Esophagus squamous epithelium (tissue), 5 donors: ENCODE results near the gene PRXL2C. TPM values are rescaled to one million over a fixed set of nuclear protein-coding genes. Genes with fewer than 3 reads are reported as not detected.

Experiments used
- DNase-seq: peaks from one replicate; lab custom pipeline; 2025; lab: John Stamatoyannopoulos, UW
- H3K27ac ChIP-seq, 4 donors: fragments of 200-600 bp; sonication (generic); one replicate each; pipeline ENCODE4 v1.5.1; 2016 to 2019; ENCODE audit warnings: mild to moderate bottlenecking in 1 of 4
- H3K27me3 ChIP-seq, 4 donors: fragments of 200-600 bp; sonication (generic); 1 replicate in 3 of 4; 2 replicates in 1 of 4; pipeline versions ENCODE4 v1.5.1 to v1.6.0; 2017 to 2021; ENCODE audit warnings: antibody characterized with exemption in 1 of 4
- H3K36me3 ChIP-seq, 3 donors: fragments of 200-600 bp; sonication (generic); one replicate each; pipeline ENCODE4 v1.5.1; 2016 to 2019
- H3K4me1 ChIP-seq, 3 donors: fragments of 200-600 bp; sonication (generic); one replicate each; pipeline ENCODE4 v1.5.1; 2017 to 2019
- H3K4me3 ChIP-seq, 4 donors: fragments of 200-600 bp; sonication (generic); 1 replicate in 3 of 4; 2 replicates in 1 of 4; pipeline ENCODE4 v1.5.1; 2016 to 2019; ENCODE audit warnings: mild to moderate bottlenecking in 2 of 4, moderate library complexity in 1 of 4
- H3K9me3 ChIP-seq, 3 donors: fragments of 200-600 bp; sonication (generic); one replicate each; pipeline ENCODE4 v1.5.1; 2016 to 2019
- POLR2A ChIP-seq, 4 donors: fragments of 450-650 bp; IDR thresholded peaks; one replicate each; pipeline ENCODE4 v1.6.1; 2017; ENCODE audit warnings: antibody characterized with exemption in 4 of 4, mild to moderate bottlenecking in 4 of 4, moderate library complexity in 3 of 4
- WGBS, 2 donors: methylation state at CpG; one replicate each; pipeline ENCODE4 v1.1.5; 2018; 5-methylcytosine and 5-hydroxymethylcytosine counted together
- intact Hi-C: fragments of 100-400 bp; cut with DNase I; formaldehyde crosslinking; loops from one replicate; pipeline ENCODE4 v1.15.0; 2022
- total RNA-seq, 4 donors: library from RNA; depleted of rRNA; stranded (reverse); fragments of >200 nt; gene quantifications; one replicate each; pipeline ENCODE4 v1.1.0, GENCODE V29; 2016
- TF ChIP-seq, protein P1 (sequence below), 6 experiments: fragments of 450-650 bp in 4 of 6; fragments of 200-600 bp in 2 of 6; sonication (generic) in 2 of 6; IDR thresholded peaks; one replicate each; pipeline ENCODE4 v1.5.1; 2016 to 2019; ENCODE audit warnings: antibody characterized with exemption in 6 of 6, mild to moderate bottlenecking in 4 of 6, moderate library complexity in 4 of 6
- donor health status: DM: yes; HTN: yes; CAD: no.

PRXL2C gene
- total RNA-seq, 4 donors from 2014 or later, result 0.95 to 12.2 (median 5.6) TPM

DNA sequence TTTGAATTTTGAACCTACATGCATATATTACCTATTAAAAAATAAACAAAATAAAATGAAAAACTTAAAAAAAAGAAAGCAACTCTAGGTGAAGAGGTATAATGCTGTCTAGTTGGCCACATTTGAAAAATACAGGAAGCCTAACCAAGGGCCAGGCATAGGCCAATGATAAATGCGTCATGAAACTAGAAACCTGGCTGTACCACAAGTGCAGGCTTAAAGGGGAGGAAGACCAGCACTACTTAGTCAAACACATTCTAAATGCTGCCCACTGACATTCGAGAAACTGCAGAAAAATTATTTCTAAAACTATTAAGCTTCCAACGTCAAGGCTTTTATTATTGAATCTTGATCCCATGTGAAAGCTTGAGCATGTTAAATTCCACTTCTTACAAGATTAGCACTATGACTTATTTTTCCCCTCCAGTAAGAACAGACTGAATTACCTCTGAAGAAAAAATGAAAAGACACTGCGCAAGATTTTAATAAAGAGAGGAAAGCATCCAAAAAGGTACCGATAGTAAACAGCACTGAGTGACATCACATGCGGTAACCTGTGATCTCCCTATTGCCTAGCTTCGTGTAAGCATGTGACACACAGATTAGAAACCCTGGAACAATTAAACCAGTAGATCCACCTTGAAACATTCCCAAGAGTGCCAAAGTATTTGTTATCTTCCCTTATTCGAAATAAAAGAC is 51.7 kb downstream of the PRXL2C start:
- H3K9me3 ChIP-seq, result no peaks in the 10 kb centered on the region
- peak overlapping the region in 3 of 4 donors; percentile 23 to 49 (median 42) for H3K27ac ChIP-seq
- peaks cover 0 to 14% (median 0%) of the 10 kb centered on the region in 3 donors for H3K4me1 ChIP-seq
- intact Hi-C loops, result no loop called here
- no peak for DNase-seq
- H3K27me3 ChIP-seq, result no peaks in the 10 kb centered on the region
- H3K4me3 ChIP-seq, result no peak overlapping the region
- H3K36me3 ChIP-seq, result no peaks in the 10 kb centered on the region
- no peak for TF ChIP-seq POLR2A (IDR thresholded peaks at IDR 0.05)
- TF ChIP-seq, protein P1, sequence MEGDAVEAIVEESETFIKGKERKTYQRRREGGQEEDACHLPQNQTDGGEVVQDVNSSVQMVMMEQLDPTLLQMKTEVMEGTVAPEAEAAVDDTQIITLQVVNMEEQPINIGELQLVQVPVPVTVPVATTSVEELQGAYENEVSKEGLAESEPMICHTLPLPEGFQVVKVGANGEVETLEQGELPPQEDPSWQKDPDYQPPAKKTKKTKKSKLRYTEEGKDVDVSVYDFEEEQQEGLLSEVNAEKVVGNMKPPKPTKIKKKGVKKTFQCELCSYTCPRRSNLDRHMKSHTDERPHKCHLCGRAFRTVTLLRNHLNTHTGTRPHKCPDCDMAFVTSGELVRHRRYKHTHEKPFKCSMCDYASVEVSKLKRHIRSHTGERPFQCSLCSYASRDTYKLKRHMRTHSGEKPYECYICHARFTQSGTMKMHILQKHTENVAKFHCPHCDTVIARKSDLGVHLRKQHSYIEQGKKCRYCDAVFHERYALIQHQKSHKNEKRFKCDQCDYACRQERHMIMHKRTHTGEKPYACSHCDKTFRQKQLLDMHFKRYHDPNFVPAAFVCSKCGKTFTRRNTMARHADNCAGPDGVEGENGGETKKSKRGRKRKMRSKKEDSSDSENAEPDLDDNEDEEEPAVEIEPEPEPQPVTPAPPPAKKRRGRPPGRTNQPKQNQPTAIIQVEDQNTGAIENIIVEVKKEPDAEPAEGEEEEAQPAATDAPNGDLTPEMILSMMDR (IDR thresholded peaks at IDR 0.05), result no peak
- WGBS, 2 donors, result 46 to 48% methylated on average over 8 of the region's 8 CpGs

DNA sequence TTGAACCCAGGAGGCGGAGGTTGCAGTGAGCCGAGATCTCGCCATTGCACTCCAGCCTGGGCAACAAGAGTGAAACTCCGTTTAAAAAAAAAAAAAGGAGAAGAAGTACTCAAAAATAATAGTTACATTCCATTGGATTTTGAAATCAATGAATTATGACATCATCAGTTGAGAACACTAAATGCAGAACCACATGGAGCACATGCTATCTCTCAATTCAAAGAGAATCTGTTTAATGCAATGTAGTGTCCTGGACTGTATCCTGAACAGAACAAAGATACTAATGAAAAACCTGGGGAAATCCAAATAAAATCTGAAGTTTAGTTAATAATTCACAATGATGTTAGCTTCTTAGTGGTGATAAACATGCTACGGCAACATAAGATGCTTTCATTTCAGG is 55.8 kb downstream of the PRXL2C start:
- no peak overlapping the region for H3K27ac ChIP-seq
- intact Hi-C loops, result no loop called here
- H3K4me3 ChIP-seq, result no peak overlapping the region
- 92 to 94% methylated on average over 5 of the region's 5 CpGs for WGBS, 2 donors
- peaks cover 0 to 11% (median 0%) of the 10 kb centered on the region in 3 donors for H3K4me1 ChIP-seq
- H3K36me3 ChIP-seq, result no peaks in the 10 kb centered on the region
- no peak for DNase-seq
- H3K27me3 ChIP-seq, result no peaks in the 10 kb centered on the region
- TF ChIP-seq, protein P1 (IDR thresholded peaks at IDR 0.05), result no peak
- TF ChIP-seq POLR2A (IDR thresholded peaks at IDR 0.05), result no peak
- H3K9me3 ChIP-seq, result no peaks in the 10 kb centered on the region

DNA sequence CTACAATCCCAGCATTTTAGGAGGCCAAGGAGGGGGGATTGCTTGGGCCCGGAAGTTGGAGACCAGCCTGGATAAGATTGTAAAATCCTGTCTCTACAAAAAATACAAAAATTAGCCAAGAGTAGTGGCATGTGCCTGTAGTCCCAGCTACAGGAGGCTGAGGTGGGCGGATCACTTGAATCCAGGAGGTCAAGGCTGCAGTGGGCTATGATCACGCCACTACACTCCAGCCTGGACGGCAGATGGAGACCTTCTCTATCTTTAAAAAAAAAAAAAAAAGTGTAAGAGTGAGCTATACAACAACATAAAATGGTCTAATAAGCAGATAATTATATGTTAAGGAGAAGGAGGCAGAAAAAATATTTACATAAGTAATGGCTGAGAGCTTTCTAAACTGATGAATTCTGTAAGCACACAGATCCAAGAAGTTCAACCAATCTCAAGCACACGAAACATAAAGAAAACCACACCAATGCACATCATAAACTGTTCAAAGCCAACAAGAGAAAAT is 58.5 kb downstream of the PRXL2C start:
- 86 to 92% methylated on average over 5 of the region's 5 CpGs for WGBS, 2 donors
- no peaks in the 10 kb centered on the region for H3K4me1 ChIP-seq
- TF ChIP-seq, protein P1 (IDR thresholded peaks at IDR 0.05), result no peak
- no peak for TF ChIP-seq POLR2A (IDR thresholded peaks at IDR 0.05)
- no peaks in the 10 kb centered on the region for H3K27me3 ChIP-seq
- H3K36me3 ChIP-seq, result no peaks in the 10 kb centered on the region
- no peak overlapping the region for H3K27ac ChIP-seq
- no peak overlapping the region for H3K4me3 ChIP-seq
- H3K9me3 ChIP-seq, result no peaks in the 10 kb centered on the region
- DNase-seq, result no peak
- intact Hi-C loops, result no loop called here

Other genes starting within 250 kb of the PRXL2C start
- gene ZNF367, start 236.9 kb downstream of the PRXL2C start, total RNA-seq, result 1 to 10 TPM; 2.2 to 7.1 (median 4.6) TPM
- 10 to 100 TPM in 1 of 4 donors, 1 to 10 TPM in 2, under 1 TPM in 1; 0.80 to 12.4 (median 2.7) TPM for gene HABP4, start 205.1 kb downstream of the PRXL2C start, total RNA-seq
- gene CDC14B, start 35.5 kb downstream of the PRXL2C start, total RNA-seq, result 10 to 100 TPM in 2 of 4 donors, 1 to 10 TPM in 2; 2.7 to 14.8 (median 9.1) TPM
- gene ZNF510, start 122.8 kb upstream of the PRXL2C start, total RNA-seq, result 10 to 100 TPM in 1 of 4 donors, 1 to 10 TPM in 3; 2.5 to 10.1 (median 5.8) TPM
- gene ZNF782, start 199.2 kb upstream of the PRXL2C start, total RNA-seq, result 10 to 100 TPM in 1 of 4 donors, 1 to 10 TPM in 3; 4.7 to 10.1 (median 6.5) TPM